ENCODE data around the gene TSPYL4.

TSPYL4 gene

GRCh38 chr6:116282698-116283097 is 28.8 kb upstream of the TSPYL4 start:
- Histone ChIP-seq H3K27me3 (ENCODE audit: insufficient read depth, low read length, poor library complexity) (no peaks in the 10 kb centered on the region), H3K79me2 (ENCODE audit: insufficient read depth, low read length) (peaks cover 32% of the 10 kb centered on the region), H3K4me3 (ENCODE audit: low read depth in 1 of 2, low read length in 2 of 2) (no peak overlapping the region), H3K27ac (ENCODE audit: low read length) (no peak overlapping the region), H4K20me1 (ENCODE audit: insufficient read depth, low read length) (peaks cover 15% of the 10 kb centered on the region), H3K4me2 (ENCODE audit: insufficient read depth, low read length) (no peak overlapping the region), H2AFZ (ENCODE audit: low read depth, low read length) (no peak overlapping the region), H3K36me3 (ENCODE audit: insufficient read depth, low read length) (peaks cover 18% of the 10 kb centered on the region), H3K9me3 (ENCODE audit: insufficient read depth, low read length, severe bottlenecking) (no peaks in the 10 kb centered on the region), H3K4me1 (ENCODE audit: insufficient read depth, low read length) (peaks cover 29% of the 10 kb centered on the region), H3K9ac (ENCODE audit: low read depth, low read length) (no peak overlapping the region)
- ATAC-seq (ENCODE audit: insufficient read depth, low read depth) (no peak), DNase-seq (no peak)
- TF ChIP-seq CTCF (IDR thresholded peaks at IDR 0.05; ENCODE audit: borderline replicate concordance, extremely low read depth, low read length, poor library complexity, severe bottlenecking): no peak
- TF ChIP-seq EZH2 (IDR thresholded peaks at IDR 0.05; ENCODE audit: borderline replicate concordance, low read depth, low read length, severe bottlenecking): no peak

- peaks cover 24% of the 10 kb centered on the region for H4K20me1 ChIP-seq (ENCODE audit: insufficient read depth, low read length)
- H3K4me2 ChIP-seq (ENCODE audit: insufficient read depth, low read length): peak overlapping the region; percentile 98
- peak overlapping the region; percentile 92 for H3K27ac ChIP-seq (ENCODE audit: low read length)
- H3K4me3 ChIP-seq (ENCODE audit: low read depth in 1 of 2, low read length in 2 of 2): peak overlapping the region; percentile 60 to 95; a peak in 3 of 4 replicates
- H3K79me2 ChIP-seq (ENCODE audit: insufficient read depth, low read length): peaks cover 48% of the 10 kb centered on the region
- DNase-seq (no peak), ATAC-seq (ENCODE audit: insufficient read depth, low read depth) (no peak)
- H3K36me3 ChIP-seq (ENCODE audit: insufficient read depth, low read length): peaks cover 32% of the 10 kb centered on the region
- no peaks in the 10 kb centered on the region for H3K9me3 ChIP-seq (ENCODE audit: insufficient read depth, low read length, severe bottlenecking)
- H3K27me3 ChIP-seq (ENCODE audit: insufficient read depth, low read length, poor library complexity): no peaks in the 10 kb centered on the region
- peaks cover 46% of the 10 kb centered on the region for H3K4me1 ChIP-seq (ENCODE audit: insufficient read depth, low read length)
- peak overlapping the region; percentile 93 for H3K9ac ChIP-seq (ENCODE audit: low read depth, low read length)
- TF ChIP-seq EZH2 (IDR thresholded peaks at IDR 0.05; ENCODE audit: borderline replicate concordance, low read depth, low read length, severe bottlenecking): no peak
- no peak for TF ChIP-seq CTCF (IDR thresholded peaks at IDR 0.05; ENCODE audit: borderline replicate concordance, extremely low read depth, low read length, poor library complexity, severe bottlenecking)
- H2AFZ ChIP-seq (ENCODE audit: low read depth, low read length): peak overlapping the region; percentile 90
Measured at GRCh38 chr6:116280933-116281316, 27.1 kb upstream of the TSPYL4 start.

GRCh38 chr6:116280161-116280932 is 26.5 kb upstream of the TSPYL4 start:
- ATAC-seq (ENCODE audit: insufficient read depth, low read depth) (no peak), DNase-seq (no peak)
- TF ChIP-seq EZH2 (IDR thresholded peaks at IDR 0.05; ENCODE audit: borderline replicate concordance, low read depth, low read length, severe bottlenecking): no peak
- TF ChIP-seq CTCF (IDR thresholded peaks at IDR 0.05; ENCODE audit: borderline replicate concordance, extremely low read depth, low read length, poor library complexity, severe bottlenecking): no peak
- H3K4me1 ChIP-seq (ENCODE audit: insufficient read depth, low read length): peaks cover 51% of the 10 kb centered on the region
- no peaks in the 10 kb centered on the region for H3K27me3 ChIP-seq (ENCODE audit: insufficient read depth, low read length, poor library complexity)
- H4K20me1 ChIP-seq (ENCODE audit: insufficient read depth, low read length): peaks cover 25% of the 10 kb centered on the region
- peak overlapping the region; percentile 92 for H3K27ac ChIP-seq (ENCODE audit: low read length)
- no peaks in the 10 kb centered on the region for H3K9me3 ChIP-seq (ENCODE audit: insufficient read depth, low read length, severe bottlenecking)
- H3K9ac ChIP-seq (ENCODE audit: low read depth, low read length): peak overlapping the region; percentile 93
- H2AFZ ChIP-seq (ENCODE audit: low read depth, low read length): peak overlapping the region; percentile 90
- H3K4me3 ChIP-seq (ENCODE audit: low read depth in 1 of 2, low read length in 2 of 2): peak overlapping the region; percentile 60 to 95; a peak in 3 of 4 replicates
- peak overlapping the region; percentile 98 for H3K4me2 ChIP-seq (ENCODE audit: insufficient read depth, low read length)
- peaks cover 54% of the 10 kb centered on the region for H3K79me2 ChIP-seq (ENCODE audit: insufficient read depth, low read length)
- H3K36me3 ChIP-seq (ENCODE audit: insufficient read depth, low read length): peaks cover 36% of the 10 kb centered on the region

Measured in DND-41 (cell line).